Measurements from ENCODE around the gene KIF20B. TPM values are rescaled to one million over a fixed set of nuclear protein-coding genes. Genes with fewer than 3 reads are reported as not detected.

The KIF20B gene
- total RNA-seq, 1 donor from 2014 or later = 6.7 TPM

DNA sequence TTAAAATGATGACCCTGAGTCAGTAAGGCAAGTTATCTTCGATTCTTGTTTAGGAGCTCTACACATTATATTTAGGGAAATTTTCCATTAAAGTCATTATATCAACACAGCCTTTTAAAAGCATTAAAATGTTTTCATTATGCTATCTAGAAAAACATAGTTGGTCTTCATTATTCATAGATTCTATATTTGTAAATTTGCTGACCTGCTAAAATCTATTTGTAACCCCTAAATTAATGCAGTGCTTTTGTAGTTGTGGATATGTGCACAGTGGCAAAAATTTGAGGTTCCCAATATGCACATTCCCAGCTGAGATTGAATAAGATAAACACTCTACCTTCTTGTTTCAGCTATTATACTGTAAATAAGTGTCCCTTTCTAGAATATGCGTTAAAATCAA, 81.1 kb downstream of the KIF20B start:
- H3K9me3 ChIP-seq = no peaks in the 10 kb centered on the region
- intact Hi-C loops (cut with DNase I) = no loop called here
- no peak overlapping the region for H3K4me3 ChIP-seq
- H3K27ac ChIP-seq = no peak overlapping the region
- ATAC-seq = no peak
- H3K36me3 ChIP-seq = no peaks in the 10 kb centered on the region
- TF ChIP-seq, protein P1, sequence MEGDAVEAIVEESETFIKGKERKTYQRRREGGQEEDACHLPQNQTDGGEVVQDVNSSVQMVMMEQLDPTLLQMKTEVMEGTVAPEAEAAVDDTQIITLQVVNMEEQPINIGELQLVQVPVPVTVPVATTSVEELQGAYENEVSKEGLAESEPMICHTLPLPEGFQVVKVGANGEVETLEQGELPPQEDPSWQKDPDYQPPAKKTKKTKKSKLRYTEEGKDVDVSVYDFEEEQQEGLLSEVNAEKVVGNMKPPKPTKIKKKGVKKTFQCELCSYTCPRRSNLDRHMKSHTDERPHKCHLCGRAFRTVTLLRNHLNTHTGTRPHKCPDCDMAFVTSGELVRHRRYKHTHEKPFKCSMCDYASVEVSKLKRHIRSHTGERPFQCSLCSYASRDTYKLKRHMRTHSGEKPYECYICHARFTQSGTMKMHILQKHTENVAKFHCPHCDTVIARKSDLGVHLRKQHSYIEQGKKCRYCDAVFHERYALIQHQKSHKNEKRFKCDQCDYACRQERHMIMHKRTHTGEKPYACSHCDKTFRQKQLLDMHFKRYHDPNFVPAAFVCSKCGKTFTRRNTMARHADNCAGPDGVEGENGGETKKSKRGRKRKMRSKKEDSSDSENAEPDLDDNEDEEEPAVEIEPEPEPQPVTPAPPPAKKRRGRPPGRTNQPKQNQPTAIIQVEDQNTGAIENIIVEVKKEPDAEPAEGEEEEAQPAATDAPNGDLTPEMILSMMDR (IDR thresholded peaks at IDR 0.05) = no peak
- no peak for DNase-seq
- H3K4me1 ChIP-seq = no peaks in the 10 kb centered on the region
- H3K27me3 ChIP-seq (ENCODE audit: low read depth) = no peaks in the 10 kb centered on the region

DNA sequence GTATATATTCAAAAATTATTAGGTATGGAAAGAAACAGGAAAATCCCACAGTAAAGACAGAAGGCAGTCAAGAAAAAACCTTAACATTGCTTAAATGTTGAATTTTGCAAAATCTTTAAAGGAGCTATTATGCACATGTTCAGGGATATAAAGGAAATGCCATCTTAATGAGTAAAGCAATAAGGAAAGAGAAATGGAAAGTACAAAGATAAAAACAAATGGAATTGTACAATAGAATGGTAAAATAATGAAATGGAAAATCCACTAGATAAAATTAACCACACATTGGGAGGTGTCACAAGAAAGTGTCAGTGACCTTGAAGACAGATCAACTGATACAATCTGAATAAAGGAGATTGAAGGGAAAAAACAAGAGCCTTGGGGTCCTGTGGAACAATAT, 82.0 kb downstream of the KIF20B start:
- ATAC-seq (no peak), DNase-seq (no peak)
- TF ChIP-seq, protein P1 (IDR thresholded peaks at IDR 0.05) = no peak
- Histone ChIP-seq H3K27me3 (ENCODE audit: low read depth) (no peaks in the 10 kb centered on the region), H3K36me3 (no peaks in the 10 kb centered on the region), H3K27ac (no peak overlapping the region), H3K4me1 (no peaks in the 10 kb centered on the region), H3K9me3 (no peaks in the 10 kb centered on the region), H3K4me3 (no peak overlapping the region)
- intact Hi-C loops (cut with DNase I) = no loop called here

DNA sequence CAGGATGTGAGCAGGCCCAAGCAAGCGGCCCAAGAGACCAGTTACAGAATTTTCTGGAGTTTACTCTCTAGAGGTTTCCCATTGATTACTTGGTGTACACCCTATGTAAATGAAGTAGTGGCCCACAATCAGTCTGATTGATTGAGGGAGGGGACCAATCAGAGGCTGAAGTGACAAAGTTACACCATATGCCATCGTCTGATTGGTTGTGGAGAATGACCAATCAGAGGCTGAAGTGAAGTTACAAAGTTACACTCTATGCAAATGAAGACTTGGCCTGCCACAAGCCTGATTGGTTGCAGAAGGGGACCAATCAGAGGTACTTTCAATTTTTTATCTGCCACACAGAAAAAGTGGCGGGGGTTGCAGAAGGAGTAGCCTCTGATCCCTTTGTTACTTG, 83.7 kb downstream of the KIF20B start:
- intact Hi-C loops (cut with DNase I) = no loop called here
- DNase-seq (no peak), ATAC-seq (no peak)
- H3K9me3 ChIP-seq = no peaks in the 10 kb centered on the region
- TF ChIP-seq, protein P1 (IDR thresholded peaks at IDR 0.05) = no peak
- no peak overlapping the region for H3K4me3 ChIP-seq
- no peaks in the 10 kb centered on the region for H3K36me3 ChIP-seq
- no peaks in the 10 kb centered on the region for H3K4me1 ChIP-seq
- no peaks in the 10 kb centered on the region for H3K27me3 ChIP-seq (ENCODE audit: low read depth)
- no peak overlapping the region for H3K27ac ChIP-seq

DNA sequence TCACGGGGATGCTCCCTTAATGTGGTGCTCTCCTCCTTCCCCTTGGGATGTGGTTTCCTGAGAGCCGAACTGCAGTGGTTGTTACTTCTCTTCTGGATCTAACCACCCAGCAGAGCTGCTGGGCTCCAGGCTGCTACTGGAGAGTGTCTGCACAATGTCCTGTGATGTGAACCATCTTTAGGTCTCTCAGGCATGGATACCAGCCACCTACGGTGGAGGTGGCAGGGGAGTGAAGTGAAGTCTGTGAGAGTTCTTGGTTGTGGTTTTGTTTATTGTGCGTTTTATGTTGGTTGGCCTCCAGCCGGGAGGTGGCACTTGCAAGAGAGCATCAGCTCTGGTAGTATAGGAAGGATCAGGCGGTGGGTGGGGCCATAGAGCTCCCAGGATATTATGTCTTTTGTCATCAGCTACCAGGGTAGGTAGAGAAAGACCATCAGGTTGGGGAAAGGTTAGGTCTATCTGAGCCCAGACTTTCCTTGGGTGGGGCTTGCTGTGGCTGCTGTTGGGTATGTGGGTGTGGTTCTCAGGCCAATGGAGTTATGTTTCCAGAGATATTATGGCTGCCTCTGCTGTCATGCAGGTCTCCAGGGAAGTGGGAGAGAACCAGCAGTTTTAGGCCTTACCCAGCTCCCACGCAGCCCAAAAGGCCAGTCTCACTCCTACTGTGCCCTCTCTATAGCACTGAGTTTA, 87.9 kb downstream of the KIF20B start:
- H3K4me1 ChIP-seq = no peaks in the 10 kb centered on the region
- ATAC-seq (no peak), DNase-seq (no peak)
- no peak overlapping the region for H3K4me3 ChIP-seq
- intact Hi-C loops (cut with DNase I) = no loop called here
- no peaks in the 10 kb centered on the region for H3K9me3 ChIP-seq
- TF ChIP-seq, protein P1 (IDR thresholded peaks at IDR 0.05) = no peak
- H3K27ac ChIP-seq = no peak overlapping the region
- no peaks in the 10 kb centered on the region for H3K27me3 ChIP-seq (ENCODE audit: low read depth)
- no peaks in the 10 kb centered on the region for H3K36me3 ChIP-seq

DNA sequence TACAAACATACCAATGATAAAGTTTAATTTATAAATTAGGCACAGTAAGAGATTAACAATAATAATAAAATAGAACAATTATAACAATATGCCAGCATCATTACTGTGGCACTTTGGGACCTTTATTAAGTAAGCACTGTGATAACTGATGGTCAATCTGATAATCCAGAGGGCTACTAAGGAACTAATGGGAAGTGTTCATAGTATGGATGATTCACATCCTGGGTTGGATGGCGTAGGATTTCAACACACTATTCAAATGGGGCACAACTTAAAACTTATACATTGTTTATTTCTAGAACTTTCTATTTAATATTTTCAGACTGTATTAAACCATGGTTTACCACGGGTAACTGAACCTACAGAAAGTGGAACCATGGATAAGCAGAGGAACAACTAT, 90.8 kb downstream of the KIF20B start:
- H3K27me3 ChIP-seq (ENCODE audit: low read depth) = no peaks in the 10 kb centered on the region
- ATAC-seq (no peak), DNase-seq (no peak)
- no peaks in the 10 kb centered on the region for H3K4me1 ChIP-seq
- no peaks in the 10 kb centered on the region for H3K9me3 ChIP-seq
- H3K27ac ChIP-seq = no peak overlapping the region
- TF ChIP-seq, protein P1 (IDR thresholded peaks at IDR 0.05) = no peak
- H3K36me3 ChIP-seq = no peaks in the 10 kb centered on the region
- H3K4me3 ChIP-seq = no peak overlapping the region
- intact Hi-C loops (cut with DNase I) = loop anchor here (5.0 kb wide), 1 partner anchor 995 kb away; no protein-coding TSS in a partner anchor

Data from lower lobe of right lung (tissue), 2 donors.